DMS114 treated with DMSO at 0.1 percent for 48 hours (cell line): Measurements from ENCODE around the gene ARHGEF10L.

Experiments used
- DNase-seq: peaks from one replicate; lab custom pipeline; 2025; ENCODE audit not compliant: unreplicated experiment; lab: John Stamatoyannopoulos, UW

The ARHGEF10L gene

DNA sequence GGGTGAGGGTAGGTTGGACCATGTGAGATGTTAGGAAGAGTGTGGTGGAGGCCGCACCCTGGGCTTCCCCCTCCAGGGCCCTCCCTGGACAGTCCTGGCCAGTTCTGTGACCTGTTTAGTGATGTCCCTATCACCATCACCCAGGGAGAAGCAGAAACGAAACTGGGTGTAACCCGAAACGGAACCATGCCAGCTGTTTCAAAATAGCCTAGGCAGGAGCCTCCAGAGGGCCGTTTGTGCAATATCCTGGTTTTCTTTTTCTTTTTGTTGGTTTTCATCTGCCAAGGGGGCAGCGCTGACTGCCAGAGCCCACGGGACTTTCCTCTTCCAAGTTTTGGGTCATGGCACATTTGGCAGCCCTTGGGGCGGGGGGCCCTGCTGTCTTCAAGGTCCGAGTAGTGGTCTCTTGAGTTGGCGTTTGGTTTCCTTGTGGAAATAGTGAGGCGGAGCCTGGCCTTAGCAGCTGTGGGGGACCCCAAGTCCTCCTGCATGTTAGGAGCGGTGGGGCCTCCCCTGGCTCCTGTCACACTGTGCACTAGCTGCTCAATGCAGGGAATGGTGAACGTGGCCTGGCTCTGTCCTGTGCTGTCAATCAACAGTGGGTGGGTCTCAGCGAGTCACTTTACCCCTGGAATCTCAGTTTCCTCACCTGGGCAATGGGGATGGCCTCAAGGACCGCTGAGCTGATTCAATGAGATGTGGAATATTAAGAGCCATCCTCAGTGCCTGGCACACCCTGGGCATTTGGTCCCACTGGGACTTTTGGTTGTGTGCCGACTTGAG, 90.7 kb downstream of the ARHGEF10L start:
- DNase-seq: no peak

DNA sequence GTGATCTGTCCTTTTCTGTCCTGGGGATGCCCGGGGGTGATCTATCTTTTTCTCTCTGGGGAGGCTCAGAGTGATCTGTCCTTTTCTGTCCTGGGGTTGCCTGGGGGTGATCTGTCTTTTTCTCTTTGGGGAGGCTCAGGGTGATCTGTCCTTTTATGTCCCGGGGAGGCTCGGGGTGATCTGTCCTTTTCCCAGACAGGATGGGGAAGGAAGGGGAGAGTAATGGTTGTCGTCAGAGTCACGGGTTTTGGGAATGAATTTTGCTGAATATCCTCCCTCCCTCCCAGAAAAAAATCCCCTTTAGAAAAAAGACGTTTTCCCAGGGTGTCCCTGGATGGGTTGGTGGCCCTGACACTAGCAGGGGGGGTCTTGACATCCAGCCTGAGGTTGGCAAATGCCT, 91.5 kb downstream of the ARHGEF10L start:
- DNase-seq: no peak

DNA sequence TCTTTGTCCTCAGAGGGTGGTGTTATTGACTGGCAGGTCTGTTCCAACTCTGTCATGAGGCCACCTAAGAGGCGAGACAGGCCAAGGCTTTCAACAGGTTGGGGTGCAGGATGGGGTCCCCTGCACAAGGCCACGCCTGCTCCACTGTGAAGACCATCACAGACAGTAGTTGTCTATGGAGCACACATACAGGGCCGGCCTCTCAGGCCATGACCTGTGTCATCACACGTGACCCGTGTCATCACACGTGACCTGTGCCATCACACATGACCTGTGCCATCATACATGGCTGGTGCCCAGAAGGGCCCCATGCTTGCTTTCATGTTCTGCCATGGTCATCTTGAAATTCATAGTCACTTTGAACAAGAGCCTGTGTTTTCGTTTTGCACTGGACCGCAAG, 91.9 kb downstream of the ARHGEF10L start:
- DNase-seq: no peak

- no peak for DNase-seq
These were observed 92.6 kb downstream of the ARHGEF10L start for GRCh38 chr1:17632106-17632505.

GRCh38 chr1:17632541-17633184, 93.2 kb downstream of the ARHGEF10L start:
- DNase-seq: no peak

- DNase-seq: no peak
These were observed 94.2 kb downstream of the ARHGEF10L start for GRCh38 chr1:17633654-17634053.

GRCh38 chr1:17635276-17635675, 95.8 kb downstream of the ARHGEF10L start:
- DNase-seq: no peak

- no peak for DNase-seq
These were observed 96.3 kb downstream of the ARHGEF10L start for GRCh38 chr1:17635811-17636210.

GRCh38 chr1:17636612-17637011, 97.1 kb downstream of the ARHGEF10L start:
- no peak for DNase-seq

DNA sequence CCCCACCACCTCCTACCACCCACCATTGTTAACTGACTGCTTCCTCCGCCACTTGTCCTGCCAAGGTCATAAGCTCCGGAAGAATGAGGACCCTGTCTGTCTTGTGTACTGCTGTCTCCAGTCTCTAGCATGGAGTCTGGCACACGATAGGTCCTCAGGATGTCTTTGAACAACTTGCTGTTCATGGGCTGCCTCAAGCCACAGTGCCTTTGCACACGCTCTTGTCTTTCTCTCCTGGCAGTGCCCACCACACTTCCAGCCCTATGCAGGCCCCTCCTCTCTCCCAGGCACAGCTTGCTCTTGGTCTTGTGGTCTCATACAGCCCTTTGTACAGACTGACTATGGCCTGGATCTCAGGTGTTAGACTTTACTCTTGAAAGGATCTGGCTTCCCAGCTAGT, 97.6 kb downstream of the ARHGEF10L start:
- DNase-seq: no peak

DNA sequence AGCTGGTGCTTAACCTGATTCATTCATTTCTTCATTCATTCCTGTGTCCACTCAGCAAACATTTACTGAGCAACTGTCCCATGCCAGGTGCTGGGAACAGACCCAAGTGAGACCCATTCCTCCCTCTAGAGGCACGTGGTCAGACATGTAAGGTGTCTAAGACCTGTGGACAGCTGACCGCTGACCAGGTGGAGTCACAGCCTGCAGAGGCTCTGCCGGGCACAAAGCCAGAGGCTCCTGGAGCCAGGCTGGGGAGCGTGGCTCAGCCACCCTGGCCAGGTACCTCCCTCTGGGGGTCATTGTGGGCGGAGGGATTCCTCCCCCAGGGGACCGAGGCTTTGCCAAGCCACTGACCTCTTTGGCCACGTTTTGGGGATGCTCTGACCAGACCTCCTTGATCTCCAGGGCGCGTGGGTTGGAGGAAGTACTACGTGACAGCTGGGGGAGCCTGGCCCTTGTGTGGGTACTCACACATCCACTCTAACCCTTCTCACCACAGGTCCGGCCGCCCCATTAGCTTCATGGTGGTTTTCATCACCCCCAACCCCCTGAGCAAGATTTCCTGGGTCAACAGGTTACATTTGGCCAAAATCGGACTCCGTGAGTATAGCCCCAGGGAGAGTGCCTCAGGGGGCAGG, 100.3 kb downstream of the ARHGEF10L start:
- DNase-seq: no peak

DNA sequence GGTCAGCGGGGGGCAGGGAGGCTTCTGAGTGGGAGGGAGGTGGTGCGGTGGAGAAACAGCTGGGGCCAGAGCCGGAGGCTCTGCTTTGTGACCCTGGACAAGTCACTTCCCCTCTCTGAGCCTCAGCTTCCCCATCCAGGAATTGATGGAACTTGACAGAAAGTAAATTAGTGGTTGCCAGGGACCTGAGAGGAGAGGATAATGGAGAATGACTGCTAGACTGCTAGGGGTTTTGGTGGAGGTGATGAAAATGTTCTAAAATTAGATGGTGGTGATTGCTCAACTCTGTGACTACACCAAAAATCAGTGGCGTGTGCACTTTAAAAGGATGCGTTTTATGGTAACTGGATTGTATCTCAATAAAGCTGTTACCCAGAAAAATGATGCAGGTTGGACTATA, 100.9 kb downstream of the ARHGEF10L start:
- no peak for DNase-seq

DNA sequence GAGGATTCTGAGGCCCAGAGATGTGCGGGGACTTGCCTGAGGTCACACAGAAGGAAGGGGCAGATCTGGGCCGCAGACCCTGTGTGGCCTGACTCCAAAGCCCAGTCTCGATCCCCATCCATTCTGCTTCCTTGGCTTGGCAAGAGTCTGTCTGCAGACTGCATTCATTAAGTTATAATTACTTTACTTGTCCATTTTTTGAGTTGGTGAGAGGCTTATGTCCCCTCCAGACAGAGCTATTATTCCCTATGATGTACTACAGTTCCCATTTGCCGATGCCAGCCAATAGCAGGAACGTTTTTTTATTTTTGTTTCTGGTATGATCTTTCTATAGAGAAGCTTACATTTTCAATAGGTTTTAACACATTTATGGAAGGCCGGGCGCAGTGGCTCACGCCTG, 101.5 kb downstream of the ARHGEF10L start:
- DNase-seq: no peak

DNA sequence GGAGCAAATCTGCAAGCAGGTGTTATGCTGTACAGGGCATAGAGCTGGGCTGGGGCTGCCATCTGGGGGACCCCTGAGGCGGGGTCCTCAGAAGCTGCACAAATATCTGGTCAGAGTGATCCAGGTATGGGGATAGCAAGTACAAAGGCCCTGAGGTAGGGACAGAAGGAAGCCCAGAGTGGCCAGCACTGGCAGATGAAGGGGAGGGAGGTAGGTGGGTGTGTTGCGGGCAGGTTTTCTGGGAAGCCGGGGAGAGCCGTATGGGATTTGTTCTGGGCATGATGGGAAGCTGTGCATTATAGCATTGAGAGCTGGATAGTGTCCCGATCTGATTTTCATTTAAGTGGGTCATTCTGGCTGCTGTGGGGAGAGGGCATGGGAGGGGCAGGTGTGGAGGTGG, 102.7 kb downstream of the ARHGEF10L start:
- no peak for DNase-seq

GRCh38 chr1:17642943-17643342, 103.4 kb downstream of the ARHGEF10L start:
- no peak for DNase-seq

DNA sequence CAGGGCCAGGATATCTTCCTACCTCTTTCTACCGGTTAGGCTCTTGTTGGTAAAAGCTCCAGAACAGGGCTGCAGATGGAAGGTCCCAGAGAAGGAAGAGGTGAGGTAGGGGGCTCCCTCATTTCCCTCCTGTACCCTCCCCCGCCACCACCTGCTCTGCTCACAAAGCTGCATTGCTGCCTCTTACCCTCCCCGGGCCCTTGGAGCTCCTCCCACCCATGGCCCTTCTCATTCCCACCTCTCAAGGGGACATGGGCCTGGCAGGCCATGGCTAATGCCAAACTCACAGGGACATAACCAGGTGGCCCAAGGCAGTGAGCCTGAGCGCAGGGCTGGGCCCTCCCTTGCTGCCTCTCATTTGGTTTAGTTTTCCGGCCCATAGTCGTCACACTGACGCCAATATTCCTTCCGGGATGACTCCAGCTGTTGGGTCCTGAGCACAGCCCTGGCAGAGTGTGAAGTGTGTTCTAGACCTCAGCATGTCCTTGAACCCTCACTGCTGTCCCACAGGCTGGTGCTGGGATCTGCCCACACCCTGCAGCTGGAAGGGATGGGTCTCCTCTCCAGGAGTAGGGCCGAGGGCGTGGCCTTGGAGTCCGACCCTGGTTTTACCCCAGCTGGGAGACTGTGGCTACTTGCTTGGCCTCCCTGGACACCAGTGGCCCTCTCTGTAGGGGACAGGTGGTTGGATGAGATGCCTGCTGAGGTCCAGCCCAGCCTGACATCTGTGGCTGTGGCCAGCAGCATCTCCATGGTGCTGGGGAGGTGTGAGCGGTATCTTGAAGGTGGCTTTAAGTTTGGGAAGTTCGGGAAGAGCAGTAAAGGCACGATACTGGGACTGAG, 104.6 kb downstream of the ARHGEF10L start:
- DNase-seq: no peak

DNA sequence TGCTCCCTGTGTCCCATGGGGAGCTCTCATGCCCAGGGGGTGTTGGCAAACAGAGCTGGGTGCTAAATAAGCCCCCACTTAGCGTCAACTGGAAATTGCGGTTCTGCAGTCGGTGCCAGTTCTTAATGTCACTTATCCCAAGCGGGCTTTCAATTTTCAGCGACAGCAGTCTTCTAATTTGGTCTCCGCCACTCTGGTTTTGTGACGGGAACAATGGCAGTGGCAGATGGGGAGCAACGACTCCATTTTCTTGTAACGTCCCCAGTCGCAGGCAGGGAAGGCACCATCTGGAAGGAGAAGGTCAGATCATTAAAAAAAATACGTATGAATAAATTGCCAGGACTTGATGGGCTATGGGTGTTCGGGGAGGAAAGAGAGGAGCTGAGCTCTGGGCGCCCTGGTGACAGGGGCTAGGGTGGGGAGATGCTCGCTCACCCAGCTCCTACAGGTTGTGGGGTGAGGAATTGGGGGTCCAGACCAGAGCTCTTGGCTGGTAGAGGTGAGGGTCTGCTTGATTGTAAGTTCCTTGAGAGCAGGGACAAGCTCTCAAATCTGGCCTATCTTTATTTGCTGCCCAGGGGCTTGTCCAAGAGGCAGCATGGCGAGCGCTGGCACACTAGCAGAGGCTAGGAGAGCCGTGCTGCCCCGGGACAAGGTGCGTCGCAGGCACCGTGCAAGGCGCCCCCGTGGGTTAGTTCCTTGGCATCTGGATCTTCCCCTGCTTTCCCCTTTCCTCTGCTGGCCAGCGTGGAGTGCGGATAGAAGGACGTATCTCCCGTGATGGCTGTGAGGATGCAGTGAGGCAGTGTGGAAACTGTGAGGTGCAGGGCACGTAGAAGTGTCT, 105.8 kb downstream of the ARHGEF10L start:
- no peak for DNase-seq

GRCh38 chr1:17646444-17647280, 107.2 kb downstream of the ARHGEF10L start:
- DNase-seq: no peak

GRCh38 chr1:17648457-17649145, 109.1 kb downstream of the ARHGEF10L start:
- DNase-seq: no peak
